ENCODE measurements around the gene SCYL1. TPM values are rescaled to one million over a fixed set of nuclear protein-coding genes. Genes with fewer than 3 reads are reported as not detected.
A peak's percentile ranks its signal among the peaks of the same experiment; 100 is the strongest.

Gene SCYL1
- total RNA-seq, 1 donor from 2014 or later, result 49.5 TPM

GRCh38 chr11:65558002-65558929 lies 33.4 kb downstream of the SCYL1 start, which contains the start of gene LTBP3:
Gene LTBP3, minus strand, starts transcription at chr11:65558359. Its CDS starts 400 bp downstream, at chr11:65557959.
- Histone ChIP-seq H3K4me3 (ENCODE audit: low read depth, low read length) (peak within 1 kb of the TSS; percentile 34), H3K27me3 (ENCODE audit: control insufficient read depth, insufficient read depth, low read length) (no peaks in the 10 kb centered on the region), H3K36me3 (ENCODE audit: control insufficient read depth, insufficient read depth, low read length) (no peaks in the 10 kb centered on the region)
- no peak for TF ChIP-seq CTCF (IDR thresholded peaks at IDR 0.05; ENCODE audit: insufficient read depth, low read length, severe bottlenecking)
- no peak for FAIRE-seq
- DNase-seq (ENCODE audit: low read depth), result no peak

- no peak for TF ChIP-seq CTCF (IDR thresholded peaks at IDR 0.05; ENCODE audit: insufficient read depth, low read length, severe bottlenecking)
- no peaks in the 10 kb centered on the region for H3K36me3 ChIP-seq (ENCODE audit: control insufficient read depth, insufficient read depth, low read length)
- no peaks in the 10 kb centered on the region for H3K27me3 ChIP-seq (ENCODE audit: control insufficient read depth, insufficient read depth, low read length)
- DNase-seq (ENCODE audit: low read depth) (no peak), FAIRE-seq (no peak)
- H3K4me3 ChIP-seq (ENCODE audit: low read depth, low read length), result no peak overlapping the region
Measured at GRCh38 chr11:65558930-65559509, 34.1 kb downstream of the SCYL1 start.

- FAIRE-seq (no peak), DNase-seq (ENCODE audit: low read depth) (no peak)
- no peak for TF ChIP-seq CTCF (IDR thresholded peaks at IDR 0.05; ENCODE audit: insufficient read depth, low read length, severe bottlenecking)
- Histone ChIP-seq H3K4me3 (ENCODE audit: low read depth, low read length) (no peak overlapping the region), H3K27me3 (ENCODE audit: control insufficient read depth, insufficient read depth, low read length) (no peaks in the 10 kb centered on the region), H3K36me3 (ENCODE audit: control insufficient read depth, insufficient read depth, low read length) (no peaks in the 10 kb centered on the region)
Measured at GRCh38 chr11:65559535-65559934, 34.7 kb downstream of the SCYL1 start.

- Histone ChIP-seq H3K4me3 (ENCODE audit: low read depth, low read length) (no peak overlapping the region), H3K27me3 (ENCODE audit: control insufficient read depth, insufficient read depth, low read length) (no peaks in the 10 kb centered on the region), H3K36me3 (ENCODE audit: control insufficient read depth, insufficient read depth, low read length) (no peaks in the 10 kb centered on the region)
- FAIRE-seq (peak; percentile 76), DNase-seq (ENCODE audit: low read depth) (peak; percentile 62)
- no peak for TF ChIP-seq CTCF (IDR thresholded peaks at IDR 0.05; ENCODE audit: insufficient read depth, low read length, severe bottlenecking)
Measured at GRCh38 chr11:65559951-65560537, 35.2 kb downstream of the SCYL1 start.

GRCh38 chr11:65560555-65561418 lies 35.9 kb downstream of the SCYL1 start:
- Histone ChIP-seq H3K36me3 (ENCODE audit: control insufficient read depth, insufficient read depth, low read length) (no peaks in the 10 kb centered on the region), H3K4me3 (ENCODE audit: low read depth, low read length) (no peak overlapping the region), H3K27me3 (ENCODE audit: control insufficient read depth, insufficient read depth, low read length) (no peaks in the 10 kb centered on the region)
- DNase-seq (ENCODE audit: low read depth) (peak; percentile 51), FAIRE-seq (no peak)
- no peak for TF ChIP-seq CTCF (IDR thresholded peaks at IDR 0.05; ENCODE audit: insufficient read depth, low read length, severe bottlenecking)
